ENCODE data around the gene BOD1L2.

Gene BOD1L2

GRCh38 chr18:57113799-57114420, 33.0 kb upstream of the BOD1L2 start:
- no peak overlapping the region for H2AFZ ChIP-seq (ENCODE audit: low read length)
- H3K36me3 ChIP-seq (ENCODE audit: insufficient read depth, low read length): no peaks in the 10 kb centered on the region
- H3K9me2 ChIP-seq (replicated peaks; ENCODE audit: low read depth, low read length): no peaks in the 10 kb centered on the region
- no peaks in the 10 kb centered on the region for H3K79me2 ChIP-seq (ENCODE audit: insufficient read depth, low read length)
- H3K4me3 ChIP-seq (ENCODE audit: low read length, poor library complexity, severe bottlenecking): no peak overlapping the region
- H3K4me1 ChIP-seq (ENCODE audit: insufficient read depth, low read length, poor library complexity, severe bottlenecking): no peaks in the 10 kb centered on the region
- no peaks in the 10 kb centered on the region for H3K9me3 ChIP-seq (ENCODE audit: insufficient read depth, low read depth, low read length)
- H4K20me1 ChIP-seq (ENCODE audit: insufficient read depth, low read length, poor library complexity, severe bottlenecking): no peaks in the 10 kb centered on the region
- no peak overlapping the region for H3K4me2 ChIP-seq (ENCODE audit: low read depth, low read length, poor library complexity, severe bottlenecking)
- no peak overlapping the region for H3K9ac ChIP-seq (ENCODE audit: low read depth, low read length, poor library complexity, severe bottlenecking)
- H3F3A ChIP-seq (ENCODE audit: low read depth): no peaks in the 10 kb centered on the region
- TF ChIP-seq CTCF (conservative IDR thresholded peaks at IDR 0.05; ENCODE audit: low read length): no peak
- TF ChIP-seq EZH2phosphoT487 (IDR thresholded peaks at IDR 0.05; ENCODE audit: borderline replicate concordance): no peak
- H3K27me3 ChIP-seq (ENCODE audit: insufficient read depth, low read length, poor library complexity, severe bottlenecking): no peaks in the 10 kb centered on the region

GRCh38 chr18:57116598-57117132, 30.2 kb upstream of the BOD1L2 start:
- no peaks in the 10 kb centered on the region for H3K36me3 ChIP-seq (ENCODE audit: insufficient read depth, low read length)
- no peak overlapping the region for H3K4me2 ChIP-seq (ENCODE audit: low read depth, low read length, poor library complexity, severe bottlenecking)
- H3K27me3 ChIP-seq (ENCODE audit: insufficient read depth, low read length, poor library complexity, severe bottlenecking): no peaks in the 10 kb centered on the region
- H3K9me3 ChIP-seq (ENCODE audit: insufficient read depth, low read depth, low read length): no peaks in the 10 kb centered on the region
- no peaks in the 10 kb centered on the region for H3F3A ChIP-seq (ENCODE audit: low read depth)
- no peak for TF ChIP-seq CTCF (conservative IDR thresholded peaks at IDR 0.05; ENCODE audit: low read length)
- no peak for TF ChIP-seq EZH2phosphoT487 (IDR thresholded peaks at IDR 0.05; ENCODE audit: borderline replicate concordance)
- no peaks in the 10 kb centered on the region for H3K4me1 ChIP-seq (ENCODE audit: insufficient read depth, low read length, poor library complexity, severe bottlenecking)
- no peaks in the 10 kb centered on the region for H4K20me1 ChIP-seq (ENCODE audit: insufficient read depth, low read length, poor library complexity, severe bottlenecking)
- no peak overlapping the region for H3K4me3 ChIP-seq (ENCODE audit: low read length, poor library complexity, severe bottlenecking)
- H2AFZ ChIP-seq (ENCODE audit: low read length): no peak overlapping the region
- H3K9ac ChIP-seq (ENCODE audit: low read depth, low read length, poor library complexity, severe bottlenecking): no peak overlapping the region
- no peaks in the 10 kb centered on the region for H3K9me2 ChIP-seq (replicated peaks; ENCODE audit: low read depth, low read length)
- H3K79me2 ChIP-seq (ENCODE audit: insufficient read depth, low read length): no peaks in the 10 kb centered on the region

- H3K4me1 ChIP-seq (ENCODE audit: insufficient read depth, low read length, poor library complexity, severe bottlenecking): no peaks in the 10 kb centered on the region
- H3K9me2 ChIP-seq (replicated peaks; ENCODE audit: low read depth, low read length): no peaks in the 10 kb centered on the region
- no peaks in the 10 kb centered on the region for H3K9me3 ChIP-seq (ENCODE audit: insufficient read depth, low read depth, low read length)
- no peak overlapping the region for H3K4me2 ChIP-seq (ENCODE audit: low read depth, low read length, poor library complexity, severe bottlenecking)
- no peak overlapping the region for H3K4me3 ChIP-seq (ENCODE audit: low read length, poor library complexity, severe bottlenecking)
- H3K9ac ChIP-seq (ENCODE audit: low read depth, low read length, poor library complexity, severe bottlenecking): no peak overlapping the region
- no peaks in the 10 kb centered on the region for H3F3A ChIP-seq (ENCODE audit: low read depth)
- TF ChIP-seq EZH2phosphoT487 (IDR thresholded peaks at IDR 0.05; ENCODE audit: borderline replicate concordance): no peak
- no peaks in the 10 kb centered on the region for H4K20me1 ChIP-seq (ENCODE audit: insufficient read depth, low read length, poor library complexity, severe bottlenecking)
- no peaks in the 10 kb centered on the region for H3K36me3 ChIP-seq (ENCODE audit: insufficient read depth, low read length)
- no peaks in the 10 kb centered on the region for H3K79me2 ChIP-seq (ENCODE audit: insufficient read depth, low read length)
- no peak overlapping the region for H2AFZ ChIP-seq (ENCODE audit: low read length)
- H3K27me3 ChIP-seq (ENCODE audit: insufficient read depth, low read length, poor library complexity, severe bottlenecking): no peaks in the 10 kb centered on the region
Observed at GRCh38 chr18:57121542-57122112, 25.3 kb upstream of the BOD1L2 start.

Data from Loucy (cell line).